Neutrophil (primary cell): Measurements from ENCODE around the gene APRT.
"Not testable (repeated sequence)": the region's sequence is repeated elsewhere in the genome, so short reads cannot be mapped to it uniquely, and the experiment has no call there.

Experiments
- H3K27ac ChIP-seq: fragments of 200-600 bp; sonication (generic); 2 replicates; pipeline ENCODE4 v1.5.1; 2016; ENCODE audit warnings: mild to moderate bottlenecking, moderate library complexity
- H3K27me3 ChIP-seq: fragments of 200-600 bp; sonication (generic); 2 replicates; pipeline ENCODE4 v1.6.0; 2016; ENCODE audit warnings: mild to moderate bottlenecking
- H3K36me3 ChIP-seq: fragments of 200-600 bp; sonication (generic); 2 replicates; pipeline ENCODE4 v1.5.1; 2017
- H3K4me1 ChIP-seq, 2 experiments: fragments of 200-600 bp in 1 of 2; sonication (generic) in 1 of 2; 1 replicate in 1 of 2; 2 replicates in 1 of 2; pipeline versions ENCODE4 v1.5.1 to v1.6.1; 2013 to 2016; ENCODE audit warnings: low read depth in 1 of 2, low read length in 1 of 2, mild to moderate bottlenecking in 1 of 2, moderate library complexity in 1 of 2; ENCODE audit not compliant: control insufficient read depth in 1 of 2, insufficient read depth in 1 of 2
- H3K4me3 ChIP-seq, 2 experiments: fragments of 200-600 bp in 1 of 2; sonication (generic) in 1 of 2; 1 replicate in 1 of 2; 2 replicates in 1 of 2; pipeline ENCODE4 v1.5.1; 2013 to 2016; ENCODE audit warnings: low read depth in 1 of 2, low read length in 1 of 2, mild to moderate bottlenecking in 1 of 2, moderate library complexity in 1 of 2
- H3K9me3 ChIP-seq: fragments of 200-600 bp; sonication (generic); 2 replicates; pipeline ENCODE4 v1.5.1; 2016
- CTCF ChIP-seq: fragments of 200-600 bp; sonication (generic); IDR thresholded peaks from 2 replicates; pipeline ENCODE4 v1.5.1; 2016; ENCODE audit warnings: antibody characterized with exemption

Gene APRT

DNA sequence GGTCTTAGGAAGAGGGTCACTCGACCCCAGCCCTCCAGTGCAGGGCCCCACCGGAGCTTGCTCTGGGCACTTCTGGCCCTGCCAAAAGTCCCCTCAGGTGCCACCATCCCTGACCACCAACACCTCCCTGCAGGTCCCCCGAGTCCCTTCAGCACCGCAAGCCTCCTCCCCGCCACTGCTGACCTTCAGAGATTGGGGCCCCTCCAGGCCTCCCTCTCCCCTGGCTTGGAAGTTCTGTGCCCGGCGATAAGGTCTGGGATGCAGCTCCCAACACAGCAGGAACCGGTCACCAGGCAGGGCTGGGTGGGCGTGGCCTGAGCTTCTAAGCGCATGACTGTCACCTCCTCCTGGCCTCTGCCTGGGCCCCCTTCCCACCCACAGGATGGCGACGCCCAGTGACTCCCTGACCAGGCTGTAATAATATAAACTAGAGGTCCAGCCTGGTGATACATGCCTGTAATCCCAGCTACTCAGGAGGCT is 37.9 kb downstream of the APRT start:
- Histone ChIP-seq H3K4me1 (peaks cover 11 to 21% of the 10 kb centered on the region in 2 experiments), H3K27ac (no peak overlapping the region), H3K4me3 (no peak overlapping the region), H3K36me3 (no peaks in the 10 kb centered on the region), H3K9me3 (no peaks in the 10 kb centered on the region), H3K27me3 (no peaks in the 10 kb centered on the region)
- TF ChIP-seq CTCF = no peak

- H3K9me3 ChIP-seq = no peaks in the 10 kb centered on the region
- peaks cover 11 to 21% of the 10 kb centered on the region in 2 experiments for H3K4me1 ChIP-seq
- no peak for TF ChIP-seq CTCF
- no peak overlapping the region for H3K27ac ChIP-seq
- H3K4me3 ChIP-seq = no peak overlapping the region
- no peaks in the 10 kb centered on the region for H3K36me3 ChIP-seq
- no peaks in the 10 kb centered on the region for H3K27me3 ChIP-seq
Measured at GRCh38 chr16:88772871-88773811, 38.6 kb downstream of the APRT start.

DNA sequence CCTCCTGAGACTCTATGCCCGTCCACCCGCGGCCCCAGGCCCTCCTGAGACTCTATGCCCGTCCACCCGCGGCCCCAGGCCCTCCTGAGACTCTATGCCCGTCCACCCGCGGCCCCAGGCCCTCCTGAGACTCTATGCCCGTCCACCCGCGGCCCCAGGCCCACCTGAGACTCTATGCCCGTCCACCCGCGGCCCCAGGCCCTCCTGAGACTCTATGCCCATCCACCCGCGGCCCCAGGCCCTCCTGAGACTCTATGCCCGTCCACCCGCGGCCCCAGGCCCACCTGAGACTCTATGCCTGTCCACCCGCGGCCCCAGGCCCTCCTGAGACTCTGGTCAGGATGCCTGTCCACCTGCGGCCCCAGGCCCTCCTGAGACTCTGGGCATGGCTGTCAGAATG is 39.9 kb downstream of the APRT start:
- H3K36me3 ChIP-seq, H3K4me3 ChIP-seq, H3K27ac ChIP-seq, H3K9me3 ChIP-seq, H3K27me3 ChIP-seq: not testable (repeated sequence)
- peaks cover 11 to 21% of the 10 kb centered on the region in 2 experiments for H3K4me1 ChIP-seq

GRCh38 chr16:88771294-88771772 is 40.4 kb downstream of the APRT start:
- Histone ChIP-seq H3K36me3 (no peaks in the 10 kb centered on the region), H3K4me1 (peaks cover 11 to 21% of the 10 kb centered on the region in 2 experiments), H3K27ac (no peak overlapping the region), H3K9me3 (no peaks in the 10 kb centered on the region), H3K4me3 (peak overlapping the region; percentile 12 to 38), H3K27me3 (no peaks in the 10 kb centered on the region)
- TF ChIP-seq CTCF = no peak

DNA sequence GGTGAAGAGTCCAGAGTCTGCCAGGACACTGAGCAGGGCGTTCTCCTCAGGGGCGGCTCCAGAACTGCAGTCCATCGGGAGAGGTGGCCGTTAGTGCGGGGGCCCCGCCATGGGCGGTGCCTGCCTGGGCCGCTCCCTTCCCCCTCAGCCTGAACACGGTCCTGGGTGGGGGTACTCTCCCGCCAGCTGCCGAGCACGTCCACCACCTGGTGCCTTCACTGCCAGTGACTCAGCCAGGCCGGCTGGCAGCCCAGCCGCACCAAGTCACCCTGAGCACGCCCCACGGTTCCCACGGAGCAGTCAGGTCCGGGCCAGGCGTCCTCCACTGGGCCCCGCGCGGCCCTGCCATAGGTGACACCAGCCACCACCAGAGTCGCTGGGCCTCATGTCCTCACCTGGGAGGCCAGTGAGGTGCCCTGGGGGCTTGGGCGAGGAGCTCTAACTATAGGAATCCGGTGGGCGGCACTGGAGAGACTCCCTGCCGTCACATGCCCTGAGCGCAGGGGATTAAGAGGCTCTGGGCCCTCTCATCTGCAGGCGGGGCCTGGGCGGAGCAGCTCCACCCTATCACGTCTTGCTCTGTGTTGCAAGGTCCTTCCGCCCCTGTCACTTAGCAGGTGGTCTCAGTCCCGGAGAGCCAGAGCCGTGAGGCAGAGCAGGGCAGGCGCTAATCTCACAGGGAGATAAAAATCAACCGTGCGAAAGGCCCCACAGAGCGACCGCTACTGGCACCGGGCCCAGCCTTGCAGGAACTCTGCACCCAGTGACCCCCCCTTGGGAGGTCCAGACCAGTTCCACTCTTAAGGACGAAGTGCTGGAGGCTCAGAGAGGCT is 41.1 kb downstream of the APRT start:
- peak overlapping the region; percentile 12 to 38 for H3K4me3 ChIP-seq
- H3K27me3 ChIP-seq = no peaks in the 10 kb centered on the region
- TF ChIP-seq CTCF = no peak
- no peak overlapping the region for H3K27ac ChIP-seq
- no peaks in the 10 kb centered on the region for H3K9me3 ChIP-seq
- H3K4me1 ChIP-seq = peaks cover 11 to 21% of the 10 kb centered on the region in 2 experiments
- no peaks in the 10 kb centered on the region for H3K36me3 ChIP-seq
